Suppressor macrophage treated with lipopolysaccharide for 1 hour (primary cell): ENCODE measurements around the gene ECI2.

Source experiments
- DNase-seq, 3 donors: peaks; one replicate each; pipeline ENCODE4 v3.0.0-alpha.2; 2020 to 2022

Gene ECI2, protein sequence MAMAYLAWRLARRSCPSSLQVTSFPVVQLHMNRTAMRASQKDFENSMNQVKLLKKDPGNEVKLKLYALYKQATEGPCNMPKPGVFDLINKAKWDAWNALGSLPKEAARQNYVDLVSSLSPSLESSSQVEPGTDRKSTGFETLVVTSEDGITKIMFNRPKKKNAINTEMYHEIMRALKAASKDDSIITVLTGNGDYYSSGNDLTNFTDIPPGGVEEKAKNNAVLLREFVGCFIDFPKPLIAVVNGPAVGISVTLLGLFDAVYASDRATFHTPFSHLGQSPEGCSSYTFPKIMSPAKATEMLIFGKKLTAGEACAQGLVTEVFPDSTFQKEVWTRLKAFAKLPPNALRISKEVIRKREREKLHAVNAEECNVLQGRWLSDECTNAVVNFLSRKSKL

DNA sequence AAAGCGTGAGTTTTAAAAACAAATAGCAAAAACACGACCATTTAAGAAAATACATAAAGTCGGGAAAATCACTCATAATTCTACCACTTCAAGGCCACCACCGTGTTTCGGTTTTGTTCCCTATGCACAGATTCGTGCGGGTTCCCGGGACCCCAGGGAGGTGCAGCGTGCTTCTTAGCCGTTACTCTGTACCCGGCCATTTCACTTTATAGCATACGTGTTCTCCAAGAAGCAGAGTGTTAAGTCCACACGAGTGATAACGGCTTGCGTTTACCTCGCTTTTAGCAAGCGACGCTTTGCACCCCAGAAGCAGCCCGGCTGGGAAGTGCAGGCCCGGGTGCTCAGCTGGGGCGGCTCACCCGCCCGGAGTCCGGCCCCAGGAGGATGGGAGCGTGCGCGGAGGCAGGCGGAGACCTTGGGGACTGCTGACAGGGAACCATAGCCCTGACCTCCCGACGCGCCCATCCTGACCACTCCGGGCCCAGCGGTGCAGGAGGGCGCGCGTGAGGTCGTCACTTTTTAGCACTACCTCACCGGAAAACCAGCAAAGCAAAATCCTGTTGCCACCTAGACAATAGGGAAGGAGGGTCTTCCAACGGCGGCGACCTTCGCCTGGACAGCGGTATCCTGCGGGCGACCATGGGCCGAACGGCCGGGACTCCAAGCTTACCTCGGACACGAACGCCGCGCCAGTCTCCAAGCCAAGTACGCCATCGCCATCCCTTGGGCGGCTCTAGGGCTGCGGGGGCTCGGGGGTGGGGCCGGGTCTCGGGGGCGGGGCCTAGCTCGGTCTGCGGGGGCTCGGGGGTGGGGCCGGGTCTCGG, at the start of gene ECI2:
Gene ECI2 (minus strand): TSS at position 735 of the 824 bp plus-strand sequence. CDS start 15 bp downstream, at position 720.
- peak; percentile 68 to 85 (median 72) for DNase-seq

DNA sequence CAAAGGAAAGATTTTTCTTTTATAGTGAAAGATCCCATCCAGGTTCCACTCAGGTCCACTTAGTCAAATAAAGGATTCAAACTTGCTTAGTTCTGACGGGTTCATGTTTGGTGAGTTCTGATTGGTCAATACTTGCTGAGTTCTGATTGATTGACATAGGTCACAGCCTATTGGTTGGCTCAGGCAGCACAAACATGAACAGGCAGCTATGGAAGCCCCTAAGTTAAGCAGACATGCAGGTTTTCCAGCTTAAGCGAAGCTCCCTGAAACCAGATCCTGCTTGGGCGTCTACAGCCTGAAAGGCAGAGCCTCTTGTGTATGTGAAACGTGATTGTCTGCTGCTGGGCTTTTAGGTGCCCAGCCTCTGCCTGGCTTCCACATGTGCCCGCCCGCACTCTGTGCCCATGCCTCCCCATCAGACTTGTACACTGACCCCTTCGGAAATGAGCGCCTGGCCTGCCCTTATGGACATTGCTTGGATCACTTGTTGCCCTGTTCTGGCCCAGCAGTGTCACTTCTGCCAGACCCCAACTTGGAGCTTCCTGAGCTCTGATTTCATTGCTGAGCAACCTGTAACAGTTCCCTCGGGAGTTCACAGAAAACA, 45.4 kb upstream of the ECI2 start:
- no peak for DNase-seq

DNA sequence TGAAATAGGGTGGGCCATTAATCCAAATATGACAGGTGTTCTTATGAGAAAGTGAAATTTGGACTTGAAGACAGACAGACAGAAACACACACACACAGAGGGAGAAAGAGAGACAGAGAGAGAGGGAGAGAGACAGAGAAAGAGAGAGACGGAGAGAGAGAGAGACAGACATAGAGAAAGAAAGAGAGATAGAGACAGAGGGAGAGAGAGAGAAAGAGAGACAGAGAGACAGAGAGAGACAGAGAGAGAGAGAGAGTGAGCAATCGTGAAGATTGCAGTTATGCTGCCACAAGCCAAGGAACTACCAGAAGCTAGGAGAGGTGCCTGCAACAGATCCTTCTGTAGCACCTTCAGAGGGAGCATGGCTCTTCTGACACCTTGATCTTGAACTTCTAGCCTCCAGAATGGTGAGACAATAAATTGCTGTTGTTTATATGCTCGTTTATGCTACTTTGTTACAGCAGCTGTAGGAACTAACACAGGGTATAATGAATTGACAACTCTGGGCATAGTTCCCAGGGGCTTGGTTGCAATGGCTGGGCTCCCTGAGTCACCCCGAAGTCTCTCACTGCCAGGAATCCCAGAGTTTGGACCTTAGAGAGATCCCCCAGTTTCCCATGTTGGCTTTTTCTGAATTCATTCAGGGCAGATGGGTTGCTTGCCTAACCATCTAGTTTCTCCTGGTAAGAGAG, 44.7 kb upstream of the ECI2 start:
- DNase-seq = no peak

DNA sequence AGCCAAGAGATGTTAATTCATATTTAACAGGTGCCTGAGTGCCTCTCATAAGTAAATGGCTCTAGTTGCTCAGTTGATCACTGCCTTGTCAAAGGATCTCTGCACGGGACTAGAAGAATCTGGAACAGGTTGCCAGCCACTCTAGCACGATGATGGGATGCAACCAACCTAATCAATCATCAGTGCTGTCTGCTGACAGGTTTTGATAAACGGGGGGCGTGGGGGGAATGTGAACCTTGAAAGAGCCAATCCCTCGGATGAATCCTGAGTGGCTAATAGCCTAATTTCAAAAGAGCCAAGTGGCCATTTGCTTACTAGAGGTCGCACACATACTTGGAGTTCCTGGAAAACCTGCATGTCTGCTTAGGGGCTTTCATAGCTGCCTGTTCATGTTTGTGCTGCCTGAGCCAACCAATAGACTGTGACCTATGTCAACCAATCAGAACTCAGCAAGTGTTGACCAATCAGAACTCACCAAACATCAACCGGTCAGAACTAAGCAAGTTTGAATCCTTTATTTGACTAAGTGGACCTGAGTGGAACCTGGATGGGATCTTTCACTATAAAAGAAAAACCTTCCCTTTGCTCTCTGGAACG, 43.5 kb upstream of the ECI2 start:
- no peak for DNase-seq

DNA sequence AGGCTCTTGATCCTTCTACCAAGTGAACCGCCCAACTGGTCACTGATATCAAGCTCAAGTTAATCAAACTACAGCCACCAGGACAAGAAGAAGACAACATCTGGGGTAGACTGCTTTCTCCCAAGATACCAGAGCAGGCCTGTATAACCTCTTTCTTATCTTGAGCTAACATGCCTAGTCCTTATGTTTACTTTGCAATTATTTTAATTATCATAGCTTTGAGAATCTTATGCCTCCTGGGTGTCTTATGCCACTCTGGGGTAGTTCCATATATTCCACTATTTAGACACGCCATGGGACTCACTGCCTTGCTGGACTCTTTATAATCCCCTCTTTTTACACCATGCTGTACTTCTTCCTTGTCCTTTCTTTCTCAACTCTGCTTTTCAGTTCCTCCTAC, 41.5 kb upstream of the ECI2 start:
- no peak for DNase-seq

DNA sequence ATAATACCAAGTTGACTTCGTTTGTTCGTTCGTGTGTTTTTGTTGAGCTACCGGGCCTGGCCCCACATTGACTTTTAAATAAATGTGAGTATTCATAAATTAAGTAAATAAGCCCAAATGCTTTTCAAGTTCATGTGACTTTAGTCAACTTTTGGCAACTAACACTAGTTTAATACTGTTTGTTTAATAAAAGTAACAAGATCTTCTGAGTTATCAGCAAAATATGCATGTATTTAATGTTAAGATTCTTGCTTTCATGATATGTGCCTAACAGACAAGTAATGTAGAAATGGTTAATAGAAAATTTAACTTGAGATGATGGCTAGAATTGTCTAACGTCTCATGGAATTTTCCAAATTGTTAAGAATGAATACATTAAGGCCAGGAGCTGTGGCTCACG, 38.7 kb upstream of the ECI2 start:
- DNase-seq = no peak

DNA sequence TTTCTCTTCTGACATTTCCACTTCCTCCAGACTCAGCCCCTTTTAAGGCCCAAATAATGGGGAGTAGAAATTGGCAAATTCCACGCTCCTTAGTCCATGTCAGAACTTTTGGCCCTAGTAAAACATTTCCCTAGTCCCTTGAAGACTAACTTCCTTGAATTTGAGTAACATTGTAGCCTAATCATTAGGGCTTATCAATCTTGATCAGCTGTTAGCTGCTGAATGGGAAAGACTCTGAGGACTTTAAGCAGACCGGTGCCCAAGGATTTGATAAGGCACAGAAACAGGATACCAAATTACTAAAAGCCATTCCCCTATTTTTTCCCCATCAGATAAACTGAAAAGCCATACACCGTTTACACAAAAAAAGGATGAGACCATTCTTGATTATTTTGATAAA, 37.0 kb upstream of the ECI2 start:
- DNase-seq = peak in 1 of 3 donors; percentile 3

DNA sequence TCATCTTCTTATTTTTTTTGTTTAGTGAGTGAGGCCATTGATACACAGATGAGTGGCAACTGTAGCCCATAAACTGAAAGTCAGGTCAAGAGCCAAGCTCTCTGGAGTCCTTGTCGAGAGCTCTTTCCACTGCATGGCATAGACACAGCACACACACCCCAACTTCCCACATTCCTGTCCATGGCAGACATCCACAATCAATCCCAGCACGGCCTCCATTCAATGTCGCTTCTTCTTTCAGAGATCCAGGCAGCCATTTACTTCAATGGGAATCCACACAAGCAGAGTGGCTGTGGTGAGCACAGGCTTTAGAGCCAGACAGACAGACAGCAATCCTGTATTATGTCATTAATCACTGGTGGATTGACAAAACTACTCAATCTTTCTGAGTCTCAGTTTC, 34.9 kb upstream of the ECI2 start:
- DNase-seq = no peak

DNA sequence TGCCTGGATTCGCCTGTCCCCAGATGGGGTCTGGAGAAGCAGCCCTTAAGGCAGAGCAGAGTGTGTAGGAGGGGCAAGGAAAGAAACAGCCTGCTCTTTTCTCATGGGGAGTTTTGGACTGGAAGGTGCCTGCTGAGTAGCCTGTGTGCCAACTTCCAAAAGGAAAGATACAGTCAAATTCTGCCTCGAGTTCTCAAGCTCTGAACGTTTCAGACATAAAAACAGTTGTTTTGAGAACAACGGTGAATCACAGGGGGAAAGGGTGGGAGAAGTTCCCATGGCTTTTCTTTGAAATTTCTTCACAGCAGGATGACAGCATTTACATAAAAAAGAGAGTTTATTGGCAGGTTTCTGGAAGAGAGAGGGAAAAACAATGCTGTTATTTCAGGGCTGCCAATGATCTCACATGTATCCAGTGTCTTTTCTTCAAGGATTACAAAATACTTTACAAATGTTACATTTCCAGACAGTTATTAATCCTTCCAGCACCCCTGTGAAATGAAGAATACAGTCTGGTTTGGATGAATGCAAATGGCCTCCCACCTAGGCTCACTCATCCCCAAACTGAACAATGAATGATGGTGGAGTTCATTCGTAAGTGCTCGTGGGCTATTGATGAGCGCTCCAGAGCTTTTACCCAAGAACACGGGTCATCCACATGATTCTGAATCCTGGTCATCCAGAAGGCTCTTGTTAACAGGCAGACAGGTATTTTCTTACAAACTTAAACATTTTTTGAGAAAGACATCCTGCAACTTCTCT, 33.8 kb upstream of the ECI2 start:
- peak in 1 of 3 donors; percentile 36 for DNase-seq

DNA sequence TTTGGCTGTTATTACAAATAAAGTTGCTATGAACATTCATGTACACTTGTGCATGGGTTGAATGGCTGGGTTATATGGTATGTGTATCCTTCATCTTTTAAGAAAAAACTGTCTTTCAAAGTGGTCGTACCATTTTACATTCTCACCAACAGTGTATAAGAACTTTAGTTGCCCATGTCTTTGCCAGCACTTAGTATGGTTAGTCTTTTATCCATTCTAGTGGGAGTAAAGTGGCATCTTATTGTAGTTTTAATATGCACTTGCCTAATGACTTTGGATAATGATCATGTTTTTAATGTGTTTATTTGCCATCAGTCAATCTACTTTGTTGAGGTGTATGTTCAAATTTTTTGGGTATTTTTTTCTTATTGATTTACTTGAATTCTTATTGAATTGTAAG, 32.5 kb upstream of the ECI2 start:
- DNase-seq = no peak

DNA sequence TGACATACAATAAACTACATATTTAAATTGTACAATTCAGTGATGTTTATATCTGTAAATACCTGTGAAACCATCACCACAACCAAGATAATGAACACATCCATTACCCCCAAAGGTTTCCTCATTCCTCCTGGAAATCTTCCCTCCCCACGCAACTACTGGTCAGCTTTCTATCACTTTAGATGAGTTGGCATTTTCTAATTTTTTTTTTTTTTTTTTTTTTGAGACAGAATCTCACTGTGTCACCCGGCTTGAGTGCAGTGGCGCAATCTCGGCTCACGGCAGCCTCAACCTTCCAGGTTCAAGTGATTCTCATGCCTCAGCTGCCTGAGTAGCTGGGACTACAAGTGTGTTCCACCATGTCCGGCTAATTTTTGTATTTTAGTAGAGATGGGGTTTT, 31.7 kb upstream of the ECI2 start:
- no peak for DNase-seq

DNA sequence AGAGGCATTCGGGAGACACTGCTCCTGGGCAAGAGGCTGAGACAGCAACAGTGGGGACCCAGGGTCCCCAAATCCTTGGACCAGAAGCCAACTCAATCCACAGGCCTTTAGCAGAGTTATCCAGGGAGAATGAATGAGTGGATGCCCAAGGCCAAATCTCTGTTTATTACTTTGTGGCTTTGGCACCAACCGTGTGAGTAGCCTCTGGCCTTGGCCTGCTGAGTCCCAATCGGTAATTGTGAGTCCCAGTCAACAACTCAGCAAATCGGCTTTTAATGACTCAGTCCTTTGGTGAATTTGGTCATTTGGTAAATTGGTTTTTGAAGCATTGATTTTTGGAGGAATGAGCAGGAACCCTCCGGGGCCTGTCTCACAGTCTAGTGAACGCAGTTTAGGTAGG, 29.1 kb upstream of the ECI2 start:
- DNase-seq = no peak

DNA sequence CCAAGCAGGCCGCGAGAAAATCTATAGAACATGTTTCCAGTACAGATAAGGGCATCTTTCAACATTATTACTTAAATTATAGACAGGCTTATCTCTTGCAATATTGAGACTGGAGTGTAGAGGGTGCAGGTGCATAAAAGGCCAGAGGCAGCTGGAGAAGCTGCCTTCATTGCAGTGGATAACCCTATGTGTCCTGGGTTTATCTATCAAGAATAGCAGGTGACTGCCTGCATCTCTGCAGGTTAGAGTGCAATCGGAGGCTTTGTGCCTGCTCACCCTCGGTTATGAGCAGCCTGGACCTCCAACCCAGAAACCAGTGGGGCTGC, 28.7 kb upstream of the ECI2 start:
- DNase-seq = no peak

DNA sequence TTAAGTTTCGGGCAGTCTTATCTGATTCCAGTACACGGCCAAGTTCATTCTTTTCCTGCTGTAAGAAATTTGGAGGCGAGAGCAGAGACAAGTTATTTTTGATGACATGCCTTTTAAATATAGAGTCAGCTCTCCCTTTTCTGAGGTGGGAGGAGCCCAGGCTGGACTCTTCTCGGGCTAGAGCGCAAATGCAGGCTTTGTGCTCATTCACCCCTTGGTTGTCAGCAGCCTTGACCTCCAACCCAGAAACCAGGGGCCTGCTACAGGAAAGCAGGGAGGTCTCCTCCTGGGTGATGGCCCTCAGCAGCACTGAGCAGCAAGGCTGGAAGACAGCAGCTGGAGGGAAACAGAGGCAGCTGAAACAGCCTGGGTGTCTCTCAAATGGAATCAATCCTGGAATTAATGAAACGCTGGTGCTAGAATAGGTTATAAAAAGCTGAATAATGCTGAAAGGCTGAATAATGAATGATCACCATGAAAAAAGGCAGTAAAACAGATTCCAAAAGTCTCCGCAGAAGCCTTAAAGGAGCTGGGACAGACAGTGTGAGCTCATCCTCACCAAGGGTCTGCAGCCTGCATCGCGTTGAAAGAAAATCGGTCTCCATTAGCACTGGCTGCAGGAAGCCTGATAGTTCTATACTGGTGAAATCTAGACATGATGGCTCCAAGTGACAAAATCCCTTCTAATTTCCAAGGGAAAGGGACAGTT, 28.2 kb upstream of the ECI2 start:
- DNase-seq = no peak

DNA sequence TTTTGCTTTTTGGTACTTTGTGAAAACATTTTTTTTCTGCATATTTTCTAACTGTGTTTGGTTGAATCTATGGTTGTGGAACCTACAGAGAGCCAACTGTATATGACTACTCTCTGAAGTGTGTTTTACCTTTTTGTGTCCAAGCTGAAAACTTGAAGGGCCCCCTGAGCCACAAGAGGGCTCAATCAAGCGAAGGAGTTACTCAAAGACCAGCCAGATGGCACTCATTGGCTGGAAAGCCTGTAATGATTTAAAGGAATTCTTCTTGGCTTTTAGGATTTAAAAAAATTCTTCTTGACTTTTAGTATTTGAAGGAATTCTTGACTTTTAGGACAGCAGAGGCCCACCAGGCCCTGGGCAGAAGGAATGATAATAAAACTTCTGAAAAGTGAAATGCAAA, 27.0 kb upstream of the ECI2 start:
- DNase-seq = no peak

DNA sequence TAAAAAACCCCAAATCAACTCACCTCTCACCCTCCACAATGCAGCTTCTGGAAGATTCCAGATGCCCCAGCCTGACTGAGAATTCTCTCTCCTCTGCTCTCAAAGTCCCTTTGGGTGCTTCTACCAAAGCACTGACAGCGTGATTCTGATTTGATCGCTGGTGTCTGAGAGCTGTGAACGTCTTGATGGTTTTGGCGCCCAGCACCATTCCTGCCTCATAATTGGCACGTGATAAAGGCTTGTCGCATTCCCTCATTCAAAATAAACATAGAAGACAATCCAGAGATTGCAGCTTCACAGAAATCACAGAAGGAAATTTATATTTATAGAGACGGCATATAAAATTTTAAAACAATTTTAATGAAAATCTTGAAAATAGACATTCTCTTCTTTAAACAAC, 24.1 kb upstream of the ECI2 start:
- DNase-seq = no peak

DNA sequence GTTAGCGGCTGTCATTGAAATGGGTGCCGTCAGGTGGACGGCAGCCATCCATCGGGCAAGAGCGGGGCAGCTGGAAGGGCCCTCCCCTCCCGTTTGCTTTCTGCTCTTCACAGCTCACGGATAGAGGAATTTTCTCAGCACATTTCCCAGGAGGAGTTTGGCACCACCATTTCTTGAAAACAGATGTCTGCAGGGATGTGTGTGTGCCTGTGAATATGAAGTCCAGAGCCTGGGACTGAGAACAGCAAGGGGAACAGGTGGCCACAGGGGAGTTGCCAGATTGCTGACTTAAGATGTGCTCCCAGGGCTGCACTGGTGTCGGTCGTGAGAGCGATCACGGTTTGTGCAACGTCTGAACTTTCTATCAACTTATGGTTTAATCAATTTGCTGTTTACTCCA, 22.1 kb upstream of the ECI2 start:
- no peak for DNase-seq

DNA sequence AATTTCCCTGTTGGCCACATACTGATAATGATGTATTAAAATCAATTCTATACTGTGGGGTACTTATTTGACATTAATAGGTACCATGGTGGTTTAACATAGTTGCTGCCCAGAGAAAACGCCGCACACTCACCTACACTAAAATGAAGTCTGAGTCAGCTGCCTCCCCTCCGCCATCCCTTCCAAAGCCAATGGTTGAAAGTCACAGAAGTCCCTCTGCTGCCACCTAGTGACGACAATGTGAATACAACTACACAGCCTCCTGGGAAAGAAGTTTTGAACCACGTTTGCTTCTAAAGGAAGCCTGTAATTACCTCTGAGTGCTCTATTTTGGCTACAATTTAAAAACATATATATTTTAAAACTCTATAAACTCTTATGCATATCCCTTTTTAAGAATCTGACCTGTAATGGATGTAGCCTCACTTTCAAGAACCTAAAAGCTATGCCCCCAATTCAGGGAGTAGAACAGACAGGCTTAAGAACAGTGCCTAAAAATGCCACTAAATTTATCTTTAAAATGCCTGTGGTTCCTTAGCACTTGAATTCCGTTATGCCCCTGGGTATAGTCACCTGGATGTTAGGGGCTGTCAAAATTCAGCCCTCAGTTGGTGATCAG, 20.6 kb upstream of the ECI2 start:
- peak; percentile 83 to 87 (median 87) for DNase-seq

DNA sequence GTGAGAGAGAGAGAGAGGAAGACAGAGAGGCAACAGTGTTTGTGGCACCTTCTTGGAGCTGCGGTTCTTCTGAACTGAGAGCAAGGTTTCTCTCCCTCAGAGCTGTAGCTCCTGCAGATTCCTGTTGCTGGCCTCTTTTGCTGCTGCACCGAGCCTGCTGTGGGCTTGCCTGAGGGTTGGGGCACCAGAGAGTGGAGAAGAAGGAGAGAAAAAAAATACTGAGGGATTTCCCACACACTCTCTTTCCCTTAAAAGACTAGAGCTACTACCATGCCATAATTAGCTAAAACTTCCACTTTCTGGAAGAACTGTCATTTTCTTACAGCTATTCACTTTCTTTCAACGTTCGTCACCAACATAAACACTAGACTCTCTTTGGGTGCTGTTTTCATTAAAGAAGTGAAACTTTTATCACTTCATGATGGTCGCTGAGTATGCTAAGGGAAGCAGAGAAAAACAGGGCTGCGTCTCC, 18.2 kb upstream of the ECI2 start:
- DNase-seq = peak; percentile 10 to 26 (median 15)

DNA sequence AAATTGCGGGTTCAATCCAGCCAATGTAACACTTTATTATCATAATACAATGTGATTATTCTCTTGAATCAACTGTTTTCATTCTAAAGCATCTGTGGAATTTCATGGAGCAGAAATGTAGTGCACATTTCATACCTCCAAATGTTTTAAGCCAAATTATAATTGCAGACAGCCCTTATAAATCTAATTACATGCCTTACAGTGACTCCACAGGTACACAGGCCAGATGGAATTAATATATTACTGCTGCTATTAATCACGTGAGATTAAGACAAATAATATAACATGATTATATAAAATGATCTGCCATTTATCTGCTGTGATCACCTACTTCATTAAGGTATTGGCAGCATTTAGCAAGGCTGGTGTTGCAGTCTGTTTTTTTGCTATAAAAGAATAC, 9.7 kb upstream of the ECI2 start:
- no peak for DNase-seq

DNA sequence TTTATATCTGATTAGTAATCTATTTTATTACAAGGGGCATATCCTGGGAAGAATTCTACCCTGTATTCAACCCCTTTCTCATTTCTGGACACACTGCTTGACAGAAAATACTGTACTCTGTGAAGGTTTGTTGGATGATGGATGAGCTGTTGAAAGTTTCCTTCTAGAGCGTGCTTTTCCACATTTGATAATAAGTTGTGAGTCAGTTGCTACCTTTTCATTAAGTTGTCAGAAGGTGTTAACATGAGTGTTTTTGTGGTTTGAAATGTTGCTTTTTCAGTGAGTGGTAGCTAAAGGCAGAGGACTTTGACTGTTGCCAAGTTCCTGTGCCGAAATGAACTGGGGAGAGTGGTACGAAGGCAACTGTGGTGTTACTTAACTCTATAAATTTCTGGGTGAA, 3.9 kb upstream of the ECI2 start:
- no peak for DNase-seq
